ENCODE measurements around the gene PDE4A.
"Not testable (repeated sequence)": the region's sequence is repeated elsewhere in the genome, so short reads cannot be mapped to it uniquely, and the experiment has no call there.

PDE4A gene

DNA sequence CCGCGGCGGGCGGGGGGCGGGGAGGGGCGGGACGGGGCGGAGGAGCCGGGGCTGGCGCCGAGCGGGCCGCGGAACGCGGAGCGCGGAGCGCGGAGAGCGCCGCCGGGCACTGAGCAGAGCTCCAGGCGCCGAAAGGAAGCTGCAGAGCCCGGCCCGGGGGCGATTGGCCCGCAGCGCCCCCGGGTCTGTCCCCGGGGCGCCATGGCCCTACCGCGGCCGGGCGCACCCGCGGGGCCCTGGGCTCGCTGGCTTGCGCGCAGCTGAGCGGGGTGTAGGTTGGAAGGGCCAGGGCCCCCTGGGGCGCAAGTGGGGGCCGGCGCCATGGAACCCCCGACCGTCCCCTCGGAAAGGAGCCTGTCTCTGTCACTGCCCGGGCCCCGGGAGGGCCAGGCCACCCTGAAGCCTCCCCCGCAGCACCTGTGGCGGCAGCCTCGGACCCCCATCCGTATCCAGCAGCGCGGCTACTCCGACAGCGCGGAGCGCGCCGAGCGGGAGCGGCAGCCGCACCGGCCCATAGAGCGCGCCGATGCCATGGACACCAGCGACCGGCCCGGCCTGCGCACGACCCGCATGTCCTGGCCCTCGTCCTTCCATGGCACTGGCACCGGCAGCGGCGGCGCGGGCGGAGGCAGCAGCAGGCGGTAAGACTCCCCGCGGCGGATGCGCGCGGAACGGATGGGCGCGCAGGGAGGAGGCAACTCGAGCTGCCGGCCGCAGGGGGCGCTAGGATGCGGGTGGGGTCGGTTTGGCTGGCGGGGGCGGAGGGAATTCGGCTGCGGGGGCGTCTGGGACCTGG lies at the start of gene PDE4A:
PDE4A (plus strand) TSS at position 95 of the 796 bp plus-strand sequence; CDS start at position 322, 227 bp downstream.
- no peak for DNase-seq (ENCODE audit: low spot score)

DNA sequence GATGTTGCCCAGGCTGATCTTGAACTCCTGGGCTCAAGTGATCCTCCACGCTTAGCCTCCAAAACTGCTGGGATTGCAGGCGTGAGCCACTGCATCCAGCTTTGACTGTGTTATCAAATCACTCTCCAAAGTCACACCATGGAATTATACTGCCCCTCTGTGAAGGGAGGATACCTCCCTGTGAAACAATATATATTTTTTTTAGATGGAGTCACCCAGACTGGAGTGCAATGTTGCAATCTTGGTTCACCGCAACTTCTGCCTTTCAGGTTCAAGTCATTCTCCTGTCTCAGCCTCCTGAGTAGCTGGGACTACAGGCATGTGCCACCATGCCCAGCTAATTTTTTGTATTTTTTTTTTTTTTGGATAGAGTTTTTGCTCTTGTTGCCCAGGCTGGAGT lies 47.6 kb upstream of the PDE4A start:
- no peak for DNase-seq (ENCODE audit: low spot score)

DNA sequence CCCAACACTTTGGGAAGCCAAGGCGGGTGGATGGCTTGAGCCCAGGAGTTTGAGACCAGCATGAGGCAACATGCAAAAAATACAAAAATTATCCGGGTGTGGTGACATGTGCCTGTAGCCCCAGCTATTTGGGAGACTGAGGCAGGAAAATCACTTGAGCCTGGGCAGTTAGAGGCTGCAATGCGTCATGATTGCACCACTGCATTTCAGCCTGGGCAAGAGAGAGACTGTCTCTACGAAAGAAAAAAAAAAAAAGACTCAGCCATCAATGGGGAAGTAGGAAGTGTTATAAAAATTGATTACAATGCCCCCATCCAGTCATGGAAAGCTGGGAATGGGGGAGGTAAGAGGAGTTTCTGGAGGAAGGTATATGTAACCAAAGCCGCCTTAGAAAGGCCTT lies 45.4 kb upstream of the PDE4A start:
- no peak for DNase-seq (ENCODE audit: low spot score)

DNA sequence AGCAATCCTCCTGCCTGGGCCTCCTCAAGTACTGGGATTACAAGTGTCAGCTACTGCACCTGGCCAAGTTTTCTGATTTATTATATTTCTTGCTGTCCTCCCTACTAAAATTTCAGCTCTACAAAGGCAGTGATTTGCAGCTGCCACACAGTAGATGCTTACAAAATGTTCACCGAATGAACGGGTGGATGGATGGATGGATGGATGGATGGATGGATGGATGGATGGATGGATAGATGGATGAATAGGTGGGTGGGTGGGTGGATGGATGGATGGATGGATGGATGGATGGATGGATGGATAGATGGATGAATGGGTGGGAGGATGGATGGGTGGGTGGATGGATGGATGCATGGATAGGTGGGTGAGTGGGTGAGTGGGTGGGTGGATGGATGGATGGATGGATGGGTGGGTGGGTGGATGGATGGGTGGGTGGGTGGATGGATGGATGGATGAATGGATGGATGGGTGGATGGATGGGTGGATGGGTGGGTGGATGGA lies 43.1 kb upstream of the PDE4A start:
- not testable (repeated sequence) for DNase-seq (ENCODE audit: low spot score)

DNA sequence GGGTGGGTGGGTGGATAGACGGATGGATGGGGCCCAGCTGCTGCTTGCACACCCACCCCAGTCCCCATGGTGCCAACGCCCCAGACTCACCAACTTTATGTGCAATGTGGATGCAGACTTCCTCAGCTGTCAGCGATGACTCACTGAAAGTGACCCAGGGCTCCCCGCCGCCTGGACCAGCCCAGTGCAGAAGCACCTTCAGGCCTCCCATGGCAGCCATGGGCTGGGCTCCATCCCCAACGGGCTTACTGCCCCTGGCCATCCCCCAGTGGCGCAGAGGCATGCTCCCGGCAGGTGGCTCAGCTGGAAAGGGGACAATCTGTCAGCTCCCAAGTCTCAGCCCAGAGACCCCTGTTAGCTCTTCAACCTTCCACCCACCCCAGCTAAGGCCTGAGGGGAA lies 42.2 kb upstream of the PDE4A start:
- DNase-seq (ENCODE audit: low spot score) = no peak

DNA sequence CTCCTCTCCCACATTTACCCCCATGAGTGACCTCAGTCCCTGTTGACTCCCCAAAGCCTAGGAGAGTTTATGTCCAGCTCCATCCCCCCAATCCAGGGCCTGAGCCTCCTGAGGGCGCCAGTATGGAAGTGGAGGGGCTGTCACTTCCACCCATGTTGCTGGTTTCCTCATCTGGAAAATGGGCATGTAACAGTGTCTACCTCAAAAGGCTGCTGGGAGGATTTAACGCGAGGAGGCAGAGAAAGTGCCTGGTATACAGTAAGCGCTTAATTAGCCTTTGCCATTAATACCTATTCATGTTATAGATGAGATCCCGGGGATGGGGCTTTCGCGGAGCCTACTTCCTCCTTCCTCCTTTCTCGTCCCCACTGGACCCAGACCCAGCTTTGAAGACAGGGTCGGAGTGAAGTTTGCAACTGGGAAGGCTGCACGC lies 40.4 kb upstream of the PDE4A start:
- no peak for DNase-seq (ENCODE audit: low spot score)

DNA sequence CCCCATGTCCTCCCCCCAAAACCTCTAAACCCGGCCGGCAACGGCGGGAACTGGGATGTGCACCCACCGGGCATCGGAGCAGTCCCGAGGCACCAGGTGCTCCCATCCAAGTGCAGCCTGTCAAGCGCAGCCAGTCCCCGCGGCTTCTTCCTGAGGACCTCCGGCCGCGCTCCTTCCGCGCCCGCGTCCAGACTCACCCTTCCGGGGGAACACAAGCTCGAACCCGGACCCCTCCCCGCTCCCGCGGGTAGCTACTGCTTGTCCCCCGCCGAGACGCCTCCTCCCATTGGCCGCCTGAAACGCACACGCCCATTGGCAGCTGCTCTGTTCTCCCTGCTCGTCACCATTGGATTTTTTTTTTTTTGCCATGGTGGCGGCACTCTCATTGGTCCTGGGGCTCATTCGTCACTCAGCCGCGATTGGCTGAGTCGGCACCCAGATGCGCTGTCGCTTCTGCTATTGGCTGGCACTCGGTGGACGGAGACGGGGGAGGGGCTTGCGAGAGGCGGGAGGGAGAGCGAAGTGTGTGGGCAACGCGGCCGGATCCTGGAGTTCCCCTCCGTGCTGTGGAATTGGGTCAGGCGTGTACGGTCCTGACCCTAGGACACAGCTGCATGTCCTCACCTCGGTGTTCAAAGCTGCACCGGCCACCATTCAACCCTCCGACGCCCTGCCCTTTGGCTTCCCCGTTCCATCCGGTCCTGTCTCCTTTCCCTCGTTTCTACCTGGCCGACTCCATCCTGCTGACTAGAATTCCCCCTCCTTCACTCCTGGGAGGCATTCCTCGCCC lies 39.8 kb upstream of the PDE4A start, which contains the start of gene TYK2:
TYK2 (minus strand) TSS at position 260 of the 790 bp plus-strand sequence. CDS start 2,166 bp downstream, outside the sequence.
- peak; percentile 98 for DNase-seq (ENCODE audit: low spot score)

DNA sequence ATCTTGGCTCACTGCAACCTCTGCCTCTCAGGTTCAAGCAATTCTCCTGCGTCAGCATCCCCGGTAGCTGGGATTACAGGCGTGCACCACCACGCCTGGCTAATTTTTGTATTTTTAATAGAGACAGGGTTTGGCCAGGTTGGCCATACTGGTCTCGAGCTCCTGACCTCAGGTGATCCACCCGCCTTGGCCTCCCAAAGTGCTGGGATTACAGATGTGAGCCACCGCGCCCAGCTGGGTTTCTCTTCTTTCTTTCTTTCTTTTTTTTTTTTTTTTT lies 37.2 kb upstream of the PDE4A start:
- not testable (repeated sequence) for DNase-seq (ENCODE audit: low spot score)

DNA sequence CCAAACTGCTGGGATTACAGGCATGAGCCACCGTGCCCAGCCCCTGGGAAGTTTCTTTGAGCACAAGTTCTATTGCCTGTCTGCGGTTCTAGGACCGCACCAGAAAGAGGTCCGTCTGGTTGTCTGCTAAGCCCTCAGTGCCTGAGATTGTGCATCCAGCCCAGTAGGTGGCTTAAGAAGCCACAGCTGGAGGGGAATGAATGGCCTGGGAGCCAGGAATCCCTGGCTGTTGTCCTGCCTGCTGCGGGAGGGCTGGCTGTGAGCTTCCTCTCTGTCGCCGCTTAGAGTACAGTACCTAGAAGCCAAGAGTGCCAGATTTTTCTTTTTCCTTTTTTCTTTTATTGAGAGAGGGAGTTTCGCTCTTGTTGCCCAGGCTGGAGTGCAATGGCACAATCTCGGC lies 35.8 kb upstream of the PDE4A start:
- DNase-seq (ENCODE audit: low spot score) = no peak

DNA sequence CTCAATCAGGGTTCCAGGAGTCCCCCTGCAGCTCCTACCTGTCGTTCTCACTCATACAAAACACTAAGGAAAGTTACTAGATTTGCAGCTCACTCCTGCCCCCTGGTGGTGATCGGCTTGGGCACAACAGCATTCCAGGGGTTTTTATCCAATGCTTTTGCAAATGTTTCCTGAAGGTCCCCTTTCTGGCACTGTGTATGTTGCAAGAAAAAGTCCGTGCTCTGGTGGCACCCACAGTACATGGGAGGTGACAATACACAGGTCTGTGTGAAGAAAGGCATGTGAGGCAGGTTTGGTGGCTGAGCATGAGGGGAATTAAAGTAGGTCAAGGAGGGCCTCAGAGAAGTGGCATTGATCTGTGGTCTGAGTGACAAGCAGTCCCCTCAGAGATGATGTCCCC lies 31.4 kb upstream of the PDE4A start:
- DNase-seq (ENCODE audit: low spot score) = peak; percentile 92

DNA sequence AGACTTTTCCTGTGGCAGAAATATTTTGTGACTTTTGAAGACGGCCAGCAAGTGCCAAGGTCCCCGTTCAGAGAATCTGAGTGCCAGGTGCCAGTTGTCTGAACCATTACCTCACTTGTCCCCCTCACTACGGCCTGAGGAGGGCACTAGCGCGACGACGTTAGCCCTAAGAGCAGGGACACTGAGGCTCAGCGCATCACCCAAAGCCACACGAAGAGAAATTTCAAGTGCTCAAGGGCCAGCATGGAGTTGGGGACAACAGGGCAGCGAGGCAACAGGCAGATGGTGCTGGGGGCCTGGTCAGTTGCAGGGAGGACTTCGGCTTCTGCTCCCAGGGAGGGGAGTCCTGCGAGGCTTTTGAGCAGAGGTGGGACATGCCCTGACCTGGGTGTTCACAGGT lies 30.5 kb upstream of the PDE4A start:
- DNase-seq (ENCODE audit: low spot score) = no peak

DNA sequence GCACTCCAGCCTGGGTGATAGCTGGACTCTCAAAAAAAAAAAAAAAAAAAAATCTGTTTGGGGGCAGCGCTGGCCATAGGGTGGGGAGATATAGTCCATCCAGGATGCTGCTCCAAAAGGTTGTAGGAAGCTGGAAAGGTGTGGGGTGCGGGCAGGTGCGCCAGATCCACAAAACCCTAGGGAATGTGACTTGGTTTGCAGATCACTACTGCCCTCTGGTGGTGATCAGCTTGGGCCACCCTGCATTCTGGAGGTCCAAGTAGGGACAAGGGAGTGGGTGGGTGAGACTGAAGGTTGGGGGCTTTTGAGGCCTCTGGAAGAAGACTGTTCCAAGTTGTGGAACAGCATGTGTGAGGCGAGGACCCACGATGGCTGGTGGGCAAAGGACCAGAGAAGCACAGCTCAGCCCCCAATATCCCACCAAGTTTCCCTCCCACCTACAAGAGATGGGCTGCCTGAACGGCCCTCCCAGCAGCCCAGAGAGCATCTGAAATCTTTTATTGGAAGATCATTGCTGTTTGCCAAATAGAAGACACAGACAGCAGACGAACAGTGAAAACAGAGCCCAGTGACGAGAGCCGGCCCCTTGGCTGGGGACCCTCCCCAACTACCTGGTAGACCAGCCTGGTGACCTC lies 29.6 kb upstream of the PDE4A start:
- DNase-seq (ENCODE audit: low spot score) = peak; percentile 86

DNA sequence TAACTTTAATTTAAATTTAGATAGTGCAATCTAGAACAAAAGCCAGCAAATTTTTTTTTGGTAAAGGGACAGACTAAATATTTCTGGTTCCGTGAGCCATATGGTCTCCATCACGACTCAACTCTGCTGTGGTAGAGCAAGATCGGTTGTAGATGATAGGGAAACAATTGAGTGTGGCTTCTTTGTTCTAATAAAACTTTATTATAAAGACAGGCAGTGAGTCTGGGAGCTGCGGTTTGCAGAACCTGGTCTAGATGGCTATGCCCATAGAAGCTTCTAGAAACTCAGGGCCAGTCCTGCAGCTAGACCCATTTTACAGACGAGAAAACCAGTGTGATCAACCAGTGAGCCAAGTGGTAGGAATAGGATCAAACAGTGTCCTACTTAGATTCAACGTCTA lies 28.2 kb upstream of the PDE4A start:
- no peak for DNase-seq (ENCODE audit: low spot score)

DNA sequence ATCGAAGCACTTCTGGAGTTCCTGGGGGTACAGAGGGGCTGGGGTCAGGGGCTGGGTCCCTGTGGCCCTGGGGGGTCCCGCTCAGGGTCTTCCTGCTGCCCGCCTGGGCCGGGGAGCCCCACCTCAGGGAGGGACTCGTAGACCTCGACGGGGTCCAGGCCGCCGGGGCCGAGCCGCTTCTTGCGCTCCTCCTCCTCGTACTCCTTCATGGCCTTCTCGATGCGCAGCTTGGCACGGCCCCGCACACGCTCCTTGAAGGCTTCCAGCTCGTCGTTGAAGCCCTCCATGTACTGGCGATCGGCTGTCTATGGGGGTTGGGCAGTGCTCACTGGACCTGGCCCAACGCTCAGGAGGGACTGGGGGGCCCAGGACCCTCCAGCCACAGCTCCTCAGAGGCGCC lies 27.2 kb upstream of the PDE4A start:
- DNase-seq (ENCODE audit: low spot score) = no peak

DNA sequence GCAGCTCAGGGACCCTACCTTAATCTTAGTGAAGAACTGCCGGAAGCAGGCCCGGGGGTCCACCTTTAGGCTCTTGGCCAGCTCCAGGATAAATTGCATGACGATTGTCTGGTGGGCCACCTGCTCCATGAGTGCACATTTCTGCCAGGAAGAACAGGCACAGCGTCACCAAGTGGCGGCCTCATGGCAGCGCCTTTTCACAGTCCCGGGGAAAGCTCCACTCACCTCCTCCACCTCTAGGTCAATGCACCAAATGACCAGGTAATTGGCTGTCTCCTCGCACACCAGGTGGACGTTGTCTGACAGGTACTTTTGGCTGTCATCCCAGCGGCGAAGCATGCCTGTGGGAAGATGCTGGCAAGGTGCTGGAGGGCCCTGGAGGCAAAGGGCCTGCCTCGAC lies 25.3 kb upstream of the PDE4A start:
- no peak for DNase-seq (ENCODE audit: low spot score)

DNA sequence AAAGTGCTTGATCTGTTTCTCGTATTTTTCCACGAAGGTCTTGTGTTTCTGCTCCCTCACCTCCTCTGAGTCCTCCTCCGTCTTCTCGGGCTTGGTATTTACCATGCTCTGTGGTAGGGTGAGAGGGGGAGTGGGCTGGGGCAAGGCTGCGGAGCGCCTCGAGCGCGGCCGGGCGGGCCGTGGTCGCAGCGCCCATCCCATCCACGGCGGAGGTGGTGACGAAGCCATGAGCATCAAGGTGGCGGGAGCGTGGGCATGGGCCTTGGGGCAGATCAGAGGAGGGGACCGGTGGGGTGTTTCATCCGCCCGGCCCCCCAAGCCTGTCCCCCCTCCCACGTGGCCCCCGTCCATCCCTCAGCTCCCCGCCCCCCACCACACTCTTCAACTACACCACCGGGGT lies 24.9 kb upstream of the PDE4A start:
- DNase-seq (ENCODE audit: low spot score) = no peak

DNA sequence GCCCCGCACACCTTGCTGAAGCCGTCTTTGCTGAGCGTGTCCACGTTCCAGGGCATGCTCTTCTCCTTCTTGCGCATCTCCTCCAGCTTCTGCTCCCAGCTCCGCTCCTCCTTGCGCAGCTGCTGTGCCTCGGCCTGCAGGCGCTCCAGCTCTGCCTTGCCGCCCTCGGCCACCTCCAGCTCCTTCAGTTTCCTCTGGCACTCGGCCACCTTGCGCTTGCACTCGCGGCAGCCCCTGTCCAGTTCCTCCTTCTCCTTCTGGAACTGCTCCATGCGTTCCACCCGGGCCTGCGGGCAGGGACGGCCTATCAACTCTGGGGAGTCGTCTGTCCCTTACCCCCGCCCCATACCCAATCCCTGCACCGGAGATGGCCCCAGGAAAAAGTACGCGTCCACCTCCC lies 24.4 kb upstream of the PDE4A start:
- DNase-seq (ENCODE audit: low spot score) = no peak

DNA sequence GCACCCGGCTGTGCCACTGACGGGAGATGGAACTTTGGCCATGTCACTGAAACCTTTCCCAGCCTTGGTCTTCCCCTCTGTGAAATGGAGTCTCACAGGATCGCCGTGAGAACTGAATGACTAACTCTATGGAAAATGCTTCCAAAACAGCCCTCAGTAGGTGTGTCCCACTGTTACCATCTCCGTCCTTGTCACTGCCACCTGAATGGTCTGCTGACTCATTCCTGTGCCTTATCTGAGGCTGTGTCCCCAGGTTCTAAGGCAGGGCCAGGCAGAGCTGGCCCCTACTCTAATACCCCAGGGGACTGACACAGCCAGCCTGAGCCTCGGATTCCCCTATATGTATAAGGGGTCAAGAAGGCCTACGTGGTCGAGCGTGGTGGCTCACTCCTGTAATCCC lies 21.5 kb upstream of the PDE4A start:
- DNase-seq (ENCODE audit: low spot score) = no peak

DNA sequence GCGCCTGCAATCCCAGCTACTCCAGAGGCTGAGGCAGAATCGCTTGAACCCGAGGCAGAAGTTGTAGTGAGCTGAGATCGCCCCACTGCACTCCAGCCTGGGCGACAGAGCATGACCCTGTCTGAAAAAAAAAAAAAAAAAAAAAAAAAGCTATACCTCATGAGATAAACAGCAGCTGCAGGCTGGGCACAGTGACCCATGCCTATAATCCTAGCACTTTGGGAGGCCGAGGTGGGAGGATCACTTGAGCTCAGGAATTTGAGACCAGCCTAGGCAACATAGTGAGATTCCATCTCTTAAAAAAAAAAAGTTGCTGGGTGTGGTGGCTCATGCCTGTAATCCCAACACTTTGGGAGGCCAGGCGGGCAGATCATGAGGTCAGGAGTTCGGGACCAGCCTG lies 21.0 kb upstream of the PDE4A start:
- DNase-seq (ENCODE audit: low spot score) = not testable (repeated sequence)

DNA sequence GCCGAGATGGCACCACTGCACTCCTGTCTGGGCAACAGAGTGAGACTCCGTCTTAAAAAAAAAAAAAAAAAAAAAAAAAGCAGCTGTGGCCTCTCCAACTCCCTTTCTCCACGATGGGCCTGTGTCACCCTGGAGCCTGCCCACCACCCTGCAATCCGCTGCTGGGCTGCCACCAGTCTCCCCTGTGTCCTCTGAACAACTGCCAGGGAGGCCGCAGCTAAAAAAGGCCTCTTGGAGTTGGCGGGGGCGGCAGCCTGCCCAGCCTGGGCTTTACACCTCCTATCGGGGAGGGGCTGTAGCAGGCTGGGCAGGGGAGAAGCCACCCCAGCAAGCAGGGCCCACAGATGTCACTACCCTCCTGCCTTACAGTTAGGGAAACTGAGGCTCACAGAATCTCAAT lies 20.5 kb upstream of the PDE4A start:
- no peak for DNase-seq (ENCODE audit: low spot score)

DNA sequence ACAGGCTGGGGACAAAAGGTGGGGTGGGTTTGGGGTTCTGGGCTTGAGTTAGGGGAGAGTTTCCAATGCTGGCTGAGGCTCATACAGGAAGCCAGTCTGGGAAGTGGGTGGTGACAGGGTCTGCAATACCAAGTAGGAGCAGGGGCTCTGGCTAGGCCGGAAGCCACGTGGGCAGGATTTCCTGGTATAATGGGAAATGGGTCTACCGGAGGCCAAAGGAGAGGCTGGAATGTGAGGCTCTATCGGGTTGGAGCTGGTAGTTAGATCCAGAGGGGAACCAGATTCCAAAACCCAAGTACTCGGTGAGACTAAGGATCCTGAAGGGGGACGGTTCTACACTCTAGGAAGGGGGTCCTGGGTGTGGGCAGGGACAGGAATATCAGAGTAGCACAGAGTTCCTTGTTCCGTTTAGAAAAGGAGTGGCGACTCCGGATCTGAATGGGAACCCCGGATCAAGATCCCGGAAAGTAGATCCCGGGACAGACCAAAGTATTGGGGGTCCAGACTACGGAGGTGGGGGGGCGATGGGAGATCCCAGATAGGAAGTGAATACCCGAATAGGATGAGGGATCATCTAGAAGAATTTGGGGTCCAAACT lies 17.8 kb upstream of the PDE4A start:
- no peak for DNase-seq (ENCODE audit: low spot score)
